Parathyroid adenoma (tissue), 2 donors: Measurements from ENCODE around the gene MTFP1.

ENCODE experiments used
- H2AFZ ChIP-seq: fragments of 300-600 bp; sonication (generic); one replicate; pipeline ENCODE4 v1.7.0; 2017; ENCODE audit warnings: antibody characterized with exemption, mild to moderate bottlenecking
- H3K27ac ChIP-seq: fragments of 300-600 bp; sonication (generic); one replicate; pipeline ENCODE4 v1.7.0; 2017
- H3K27me3 ChIP-seq: fragments of 300-600 bp; sonication (generic); one replicate; pipeline ENCODE4 v1.7.0; 2017; ENCODE audit warnings: low read length; ENCODE audit not compliant: control insufficient read depth, insufficient read depth
- H3K36me3 ChIP-seq: fragments of 300-600 bp; sonication (generic); one replicate; pipeline ENCODE4 v1.7.0; 2017; ENCODE audit warnings: low read length; ENCODE audit not compliant: control insufficient read depth, insufficient read depth
- H3K4me1 ChIP-seq: fragments of 300-600 bp; sonication (generic); one replicate; pipeline ENCODE4 v1.7.0; 2017; ENCODE audit warnings: control low read depth
- H3K4me2 ChIP-seq: fragments of 300-600 bp; sonication (generic); one replicate; pipeline ENCODE4 v1.7.0; 2017; ENCODE audit warnings: low read length
- H3K4me3 ChIP-seq: fragments of 300-600 bp; sonication (generic); one replicate; pipeline ENCODE4 v1.7.0; 2017; ENCODE audit warnings: low read depth, low read length
- H3K79me2 ChIP-seq: fragments of 300-600 bp; sonication (generic); one replicate; pipeline ENCODE4 v1.7.0; 2017; ENCODE audit warnings: control low read depth
- H3K9ac ChIP-seq: fragments of 300-600 bp; sonication (generic); one replicate; pipeline ENCODE4 v1.7.0; 2017; ENCODE audit warnings: mild to moderate bottlenecking
- H3K9me3 ChIP-seq: fragments of 300-600 bp; sonication (generic); one replicate; pipeline ENCODE4 v1.7.0; 2017; ENCODE audit warnings: low read length; ENCODE audit not compliant: control insufficient read depth
- TF ChIP-seq, protein P1 (sequence below): fragments of 300-600 bp; sonication (generic); IDR thresholded peaks from one replicate; pipeline ENCODE4 v1.7.0; 2017; ENCODE audit warnings: antibody characterized with exemption, mild to moderate bottlenecking
- donor health status: primary hyperparathyroidism.

MTFP1 gene

DNA sequence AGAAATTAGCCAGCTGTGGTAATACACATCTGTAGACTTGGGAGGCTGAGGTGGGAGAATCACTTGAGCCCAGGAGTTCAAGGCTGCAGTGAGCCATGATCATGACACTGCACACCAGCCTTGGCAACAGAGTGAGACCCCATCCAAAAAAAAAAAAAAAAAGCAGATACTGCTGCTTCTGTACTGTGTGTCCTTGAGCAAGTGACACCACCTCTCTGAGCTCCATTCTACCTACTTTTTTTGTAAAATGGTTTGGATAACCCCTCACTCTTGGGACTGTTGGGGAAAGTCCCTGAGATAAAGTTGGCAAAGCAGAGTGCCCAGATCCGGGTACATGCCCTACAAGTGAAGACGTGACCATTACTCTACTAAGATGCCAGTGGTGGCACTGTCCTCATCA, 43.6 kb downstream of the MTFP1 start:
- no peak overlapping the region for H3K4me3 ChIP-seq
- no peak overlapping the region for H2AFZ ChIP-seq
- no peaks in the 10 kb centered on the region for H3K36me3 ChIP-seq
- no peak overlapping the region for H3K9ac ChIP-seq
- TF ChIP-seq, protein P1, sequence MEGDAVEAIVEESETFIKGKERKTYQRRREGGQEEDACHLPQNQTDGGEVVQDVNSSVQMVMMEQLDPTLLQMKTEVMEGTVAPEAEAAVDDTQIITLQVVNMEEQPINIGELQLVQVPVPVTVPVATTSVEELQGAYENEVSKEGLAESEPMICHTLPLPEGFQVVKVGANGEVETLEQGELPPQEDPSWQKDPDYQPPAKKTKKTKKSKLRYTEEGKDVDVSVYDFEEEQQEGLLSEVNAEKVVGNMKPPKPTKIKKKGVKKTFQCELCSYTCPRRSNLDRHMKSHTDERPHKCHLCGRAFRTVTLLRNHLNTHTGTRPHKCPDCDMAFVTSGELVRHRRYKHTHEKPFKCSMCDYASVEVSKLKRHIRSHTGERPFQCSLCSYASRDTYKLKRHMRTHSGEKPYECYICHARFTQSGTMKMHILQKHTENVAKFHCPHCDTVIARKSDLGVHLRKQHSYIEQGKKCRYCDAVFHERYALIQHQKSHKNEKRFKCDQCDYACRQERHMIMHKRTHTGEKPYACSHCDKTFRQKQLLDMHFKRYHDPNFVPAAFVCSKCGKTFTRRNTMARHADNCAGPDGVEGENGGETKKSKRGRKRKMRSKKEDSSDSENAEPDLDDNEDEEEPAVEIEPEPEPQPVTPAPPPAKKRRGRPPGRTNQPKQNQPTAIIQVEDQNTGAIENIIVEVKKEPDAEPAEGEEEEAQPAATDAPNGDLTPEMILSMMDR: no peak
- H3K4me2 ChIP-seq: no peak overlapping the region
- no peaks in the 10 kb centered on the region for H3K4me1 ChIP-seq
- no peak overlapping the region for H3K27ac ChIP-seq
- H3K9me3 ChIP-seq: no peaks in the 10 kb centered on the region
- H3K27me3 ChIP-seq: no peaks in the 10 kb centered on the region
- no peaks in the 10 kb centered on the region for H3K79me2 ChIP-seq

DNA sequence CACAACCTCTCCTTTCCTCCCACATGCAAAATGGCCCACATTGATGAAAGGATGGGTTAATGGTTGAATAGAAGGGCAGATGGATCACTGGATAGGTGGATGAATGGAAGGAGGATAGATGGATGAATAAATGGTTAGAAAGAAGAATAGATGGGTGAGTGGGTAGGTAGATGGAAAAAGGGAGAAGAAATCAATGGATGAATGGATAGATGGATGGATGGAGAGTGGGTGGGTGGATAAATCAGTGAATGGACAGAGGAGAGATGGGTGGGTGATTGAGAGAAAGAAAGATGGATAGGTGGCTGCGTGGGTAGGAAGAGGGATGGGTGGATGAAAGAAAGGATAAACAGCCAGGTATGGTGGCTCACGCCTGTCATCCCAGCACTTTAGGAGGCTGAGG, 45.1 kb downstream of the MTFP1 start:
- no peak overlapping the region for H3K9ac ChIP-seq
- TF ChIP-seq, protein P1: no peak
- H3K4me2 ChIP-seq: no peak overlapping the region

GRCh38 chr22:30471616-30472318, 46.2 kb downstream of the MTFP1 start, which contains the start of gene SEC14L3:
TSS of gene SEC14L3 (minus strand) at chr22:30472017. CDS start at chr22:30471958, 59 bp downstream.
- Histone ChIP-seq H3K4me3 (no peak within 1 kb of the TSS), H2AFZ (no peak within 1 kb of the TSS), H3K4me1 (no peaks in the 10 kb centered on the region), H3K4me2 (no peak within 1 kb of the TSS), H3K9me3 (no peaks in the 10 kb centered on the region), H3K79me2 (no peaks in the 10 kb centered on the region), H3K27me3 (no peaks in the 10 kb centered on the region), H3K36me3 (no peaks in the 10 kb centered on the region), H3K27ac (no peak within 1 kb of the TSS), H3K9ac (no peak within 1 kb of the TSS)
- TF ChIP-seq, protein P1: no peak

More for the DNA sequence above, 45.1 kb downstream of the MTFP1 start:
- H3K27me3 ChIP-seq: no peaks in the 10 kb centered on the region
- no peaks in the 10 kb centered on the region for H3K4me1 ChIP-seq
- H3K9me3 ChIP-seq: no peaks in the 10 kb centered on the region
- no peak overlapping the region for H3K4me3 ChIP-seq
- no peak overlapping the region for H3K27ac ChIP-seq
- no peak overlapping the region for H2AFZ ChIP-seq
- H3K36me3 ChIP-seq: no peaks in the 10 kb centered on the region
- H3K79me2 ChIP-seq: no peaks in the 10 kb centered on the region

- H3K9me3 ChIP-seq: no peaks in the 10 kb centered on the region
- H2AFZ ChIP-seq: no peak overlapping the region
- no peak overlapping the region for H3K4me3 ChIP-seq
- no peaks in the 10 kb centered on the region for H3K27me3 ChIP-seq
- H3K9ac ChIP-seq: no peak overlapping the region
- H3K4me1 ChIP-seq: no peaks in the 10 kb centered on the region
- H3K4me2 ChIP-seq: no peak overlapping the region
- H3K27ac ChIP-seq: no peak overlapping the region
- no peaks in the 10 kb centered on the region for H3K36me3 ChIP-seq
- H3K79me2 ChIP-seq: no peaks in the 10 kb centered on the region
- TF ChIP-seq, protein P1: no peak
Observed at GRCh38 chr22:30472994-30473720, 47.6 kb downstream of the MTFP1 start.
